ENCODE results near the gene SLC8A1.

SLC8A1 gene

DNA sequence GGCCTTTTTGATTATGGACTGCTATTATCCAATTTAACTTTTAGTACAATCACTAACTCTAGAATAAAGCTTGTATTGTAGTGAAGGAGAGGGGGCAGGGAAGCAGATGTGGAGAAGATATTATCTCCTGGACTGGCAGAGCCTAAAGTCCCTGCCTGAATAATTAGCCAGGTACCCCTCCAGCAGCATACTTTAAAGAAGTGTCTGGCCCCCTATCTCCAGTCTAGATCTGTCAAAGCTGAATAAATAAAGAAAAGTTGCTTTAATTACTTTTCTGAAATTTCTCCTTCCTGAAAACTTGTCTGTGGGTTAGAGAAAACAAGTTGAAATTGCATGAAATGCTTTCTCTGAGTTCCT lies 258.2 kb downstream of the SLC8A1 start:
- DNase-seq (ENCODE audit: low read depth in 2 of 2), result no peak

DNA sequence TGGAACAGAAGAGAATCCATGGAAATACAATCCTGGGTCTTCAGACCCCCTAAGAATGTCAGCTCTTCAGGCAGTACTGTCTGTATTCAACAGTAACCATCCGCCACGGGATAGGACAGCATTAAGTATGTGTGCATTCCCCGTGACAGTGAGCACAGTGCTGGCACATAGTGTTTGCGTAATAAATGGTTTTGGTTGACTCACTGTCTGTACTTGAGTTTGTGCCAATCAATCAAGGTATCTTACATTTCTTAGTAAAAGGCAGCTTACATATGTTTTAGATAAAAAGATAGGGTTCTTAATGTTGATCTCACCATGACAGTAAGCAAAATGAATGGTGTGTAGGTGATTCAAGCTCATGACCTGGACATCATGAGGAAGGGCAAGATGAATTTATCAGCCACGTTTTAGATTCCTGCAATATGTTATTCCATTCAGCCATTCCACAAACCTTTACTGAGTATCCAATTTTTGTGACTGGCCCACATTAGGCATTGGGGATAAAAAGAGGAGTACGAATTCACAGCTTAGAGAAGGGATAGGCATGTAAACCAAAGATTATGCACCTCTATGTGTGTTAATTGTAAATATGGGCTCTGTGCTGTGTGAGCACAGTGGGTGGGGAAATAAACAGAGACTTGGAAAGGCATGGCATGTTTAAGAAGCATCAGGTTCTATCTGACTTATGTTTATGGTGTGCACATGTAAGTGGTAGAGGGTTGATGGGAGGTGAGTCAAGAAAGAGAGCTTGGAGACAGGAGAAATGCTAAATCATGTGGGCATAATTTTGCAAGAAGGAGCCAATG lies 258.8 kb downstream of the SLC8A1 start:
- DNase-seq (ENCODE audit: low read depth in 2 of 2), result no peak

GRCh38 chr2:40190457-40190856 lies 261.4 kb downstream of the SLC8A1 start:
- DNase-seq (ENCODE audit: low read depth in 2 of 2), result no peak

- DNase-seq (ENCODE audit: low read depth in 2 of 2), result no peak
These were observed 262.0 kb downstream of the SLC8A1 start for GRCh38 chr2:40189881-40190280.

DNA sequence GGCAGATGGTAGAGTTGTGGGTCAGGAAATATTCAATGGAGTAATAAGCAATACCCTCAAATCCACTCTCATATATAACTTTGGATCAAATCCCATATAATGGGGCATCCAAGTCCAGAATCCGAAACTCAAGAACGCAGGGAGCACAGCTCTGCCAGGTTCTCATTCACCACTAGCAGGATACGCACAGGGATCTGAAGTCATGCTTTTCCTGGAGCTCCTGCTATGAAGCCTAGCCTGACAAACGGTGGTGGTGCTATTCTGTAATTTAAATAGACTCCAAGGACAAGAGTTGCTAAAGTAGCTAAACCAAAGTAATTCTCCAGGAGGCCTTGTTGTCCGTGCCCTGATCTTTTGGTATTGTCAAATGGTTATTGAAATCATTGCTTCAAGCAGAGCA lies 264.8 kb downstream of the SLC8A1 start:
- DNase-seq (ENCODE audit: low read depth in 2 of 2), result no peak

- DNase-seq (ENCODE audit: low read depth in 2 of 2), result no peak
These were observed 267.3 kb downstream of the SLC8A1 start for GRCh38 chr2:40184551-40184950.

DNA sequence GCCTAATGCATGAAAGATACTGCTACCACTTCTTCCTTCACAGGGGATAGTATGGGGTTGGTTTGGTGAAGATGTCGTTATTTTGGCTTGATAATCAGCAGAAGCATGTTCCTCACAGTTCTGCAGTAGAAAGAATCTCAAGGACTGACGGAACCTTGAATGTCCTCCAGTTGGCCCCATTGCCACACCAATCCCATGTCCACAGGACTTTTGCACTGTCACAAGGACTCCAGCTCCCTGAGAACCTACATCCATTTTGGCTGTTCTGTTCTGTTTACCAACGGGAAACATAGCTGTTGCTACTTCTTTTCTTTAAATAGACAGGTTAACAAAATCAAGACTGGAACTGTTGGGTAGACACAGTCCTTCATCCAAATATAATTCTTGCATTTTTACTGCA lies 270.0 kb downstream of the SLC8A1 start:
- DNase-seq (ENCODE audit: low read depth in 2 of 2), result no peak

GRCh38 chr2:40179801-40180200 lies 272.1 kb downstream of the SLC8A1 start:
- DNase-seq (ENCODE audit: low read depth in 2 of 2), result no peak

GRCh38 chr2:40178971-40179370 lies 272.9 kb downstream of the SLC8A1 start:
- DNase-seq (ENCODE audit: low read depth in 2 of 2), result no peak

DNA sequence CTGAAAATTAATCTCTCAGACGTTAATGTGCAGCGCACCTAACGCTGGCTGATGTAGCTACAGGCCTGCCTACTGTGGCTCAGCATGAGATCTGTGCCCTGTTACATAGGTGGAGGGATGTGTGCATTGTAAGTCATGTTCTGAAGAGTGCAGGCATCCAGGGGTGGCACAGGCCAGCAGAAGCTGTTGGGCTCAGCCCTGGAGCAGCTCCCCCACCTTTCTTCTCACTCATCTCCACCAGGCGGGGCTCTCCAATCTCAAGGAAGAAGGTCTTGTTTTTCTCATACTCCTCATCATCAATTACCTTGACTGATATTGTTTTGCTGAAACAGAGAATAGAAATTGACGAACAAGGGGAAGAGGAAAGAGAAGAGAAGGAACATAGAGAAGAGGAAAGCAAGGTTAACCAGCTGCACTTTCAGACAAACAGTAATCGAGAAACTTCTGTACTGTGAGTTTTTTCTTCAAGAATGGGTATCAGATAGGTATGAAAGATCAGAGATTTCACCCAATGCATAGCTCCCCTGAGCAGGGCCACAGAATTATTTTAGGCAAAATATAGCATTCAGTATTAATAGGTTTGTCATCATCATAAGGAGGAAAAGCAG lies 273.6 kb downstream of the SLC8A1 start:
- no peak for DNase-seq (ENCODE audit: low read depth in 2 of 2)

DNA sequence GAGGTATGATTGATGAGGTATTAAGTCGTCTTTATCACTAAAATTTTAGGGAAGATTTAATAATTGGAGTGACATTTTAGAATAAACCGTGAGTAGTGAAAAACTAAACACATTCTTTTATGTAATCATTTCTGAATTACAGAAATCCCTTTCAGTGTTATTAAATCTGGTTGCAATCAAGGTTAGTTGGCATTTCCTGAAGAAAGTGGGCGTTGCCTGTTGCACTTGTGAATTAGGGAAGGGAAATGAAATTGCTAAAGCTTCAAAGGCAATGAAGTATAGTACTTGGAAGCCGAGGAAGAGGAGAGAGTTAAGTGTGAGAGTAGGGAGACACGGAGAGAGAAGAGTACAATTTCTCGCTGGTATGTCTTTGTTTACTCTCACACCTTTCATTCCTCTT lies 274.5 kb downstream of the SLC8A1 start:
- DNase-seq (ENCODE audit: low read depth in 2 of 2), result no peak

DNA sequence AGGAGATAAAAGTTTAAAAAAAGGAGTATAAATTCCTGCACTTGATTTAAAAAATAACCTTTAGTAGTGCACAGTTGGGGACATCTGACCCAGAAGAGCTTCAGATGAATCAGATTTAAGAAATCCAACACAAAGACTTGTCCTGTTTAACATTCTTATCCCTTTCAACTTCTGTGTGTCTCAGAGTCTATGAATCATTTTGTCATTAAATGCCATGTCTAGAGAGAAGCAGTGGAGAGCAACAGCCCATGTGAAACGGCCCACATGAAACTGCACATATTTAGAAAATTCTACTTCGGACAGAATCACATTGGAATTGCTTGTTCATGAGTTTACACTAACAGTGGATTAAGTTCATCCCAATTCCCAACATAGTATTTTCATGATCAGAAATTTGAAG lies 278.6 kb downstream of the SLC8A1 start:
- DNase-seq (ENCODE audit: low read depth in 2 of 2), result no peak

GRCh38 chr2:40169856-40170255 lies 282.0 kb downstream of the SLC8A1 start:
- DNase-seq (ENCODE audit: low read depth in 2 of 2), result no peak

- DNase-seq (ENCODE audit: low read depth in 2 of 2), result no peak
These were observed 282.5 kb downstream of the SLC8A1 start for GRCh38 chr2:40169430-40169829.

- no peak for DNase-seq (ENCODE audit: low read depth in 2 of 2)
These were observed 283.3 kb downstream of the SLC8A1 start for GRCh38 chr2:40168546-40168945.

DNA sequence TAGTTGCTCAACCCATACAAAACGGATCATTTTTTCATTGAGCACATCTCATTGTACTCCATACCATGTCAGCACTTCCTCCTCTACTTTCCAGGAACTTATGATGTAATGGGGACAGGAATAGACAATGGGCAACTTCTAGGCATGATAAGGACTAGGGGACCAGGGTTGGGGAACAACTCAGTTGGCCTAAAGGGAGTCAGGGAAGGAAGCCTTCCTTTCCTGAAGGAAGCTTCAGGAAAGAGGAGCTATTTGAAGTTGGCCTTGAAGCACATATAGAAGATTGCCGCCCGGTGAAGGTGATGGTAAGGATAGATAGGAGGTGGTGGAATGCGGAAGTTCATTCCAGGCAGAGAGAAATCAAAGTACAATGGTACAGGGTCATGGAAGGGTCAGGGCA lies 283.9 kb downstream of the SLC8A1 start:
- no peak for DNase-seq (ENCODE audit: low read depth in 2 of 2)

DNA sequence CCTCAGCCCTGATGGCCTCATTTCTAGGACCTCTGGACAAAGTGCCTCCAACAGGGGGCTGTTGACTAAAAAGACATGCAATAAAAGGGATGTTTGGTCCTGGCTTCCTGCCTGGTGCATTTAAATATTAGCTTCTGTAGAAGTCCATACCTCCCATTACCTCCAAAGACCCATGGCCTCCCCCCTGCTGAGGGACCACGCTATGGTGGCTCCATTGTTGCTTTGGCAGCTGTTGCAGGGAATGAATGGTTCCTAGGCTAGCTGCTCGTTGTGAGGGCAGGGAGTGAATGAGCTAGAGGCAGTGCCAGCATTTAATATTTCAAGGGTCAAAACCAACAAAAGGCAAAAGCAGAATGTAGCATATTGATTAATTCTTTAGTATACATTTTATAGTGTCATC lies 285.9 kb downstream of the SLC8A1 start:
- no peak for DNase-seq (ENCODE audit: low read depth in 2 of 2)

DNA sequence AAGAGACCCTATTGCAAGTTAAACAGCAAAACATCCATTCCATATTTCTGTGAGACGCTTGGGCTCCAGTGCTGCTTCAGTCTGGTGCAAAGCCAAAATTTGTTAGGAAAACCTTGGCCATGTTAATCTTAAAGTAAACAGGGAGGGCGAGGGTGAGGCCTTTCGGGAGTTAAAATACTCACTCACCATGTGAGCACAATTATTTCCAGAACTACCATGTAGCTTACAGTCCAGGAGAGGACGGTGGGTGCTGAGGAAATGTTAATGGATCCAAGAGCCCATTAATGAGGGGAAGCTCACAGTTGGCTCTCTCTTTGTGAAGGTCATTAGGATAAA lies 286.4 kb downstream of the SLC8A1 start:
- no peak for DNase-seq (ENCODE audit: low read depth in 2 of 2)

GRCh38 chr2:40164736-40165508 lies 287.0 kb downstream of the SLC8A1 start:
- no peak for DNase-seq (ENCODE audit: low read depth in 2 of 2)

DNA sequence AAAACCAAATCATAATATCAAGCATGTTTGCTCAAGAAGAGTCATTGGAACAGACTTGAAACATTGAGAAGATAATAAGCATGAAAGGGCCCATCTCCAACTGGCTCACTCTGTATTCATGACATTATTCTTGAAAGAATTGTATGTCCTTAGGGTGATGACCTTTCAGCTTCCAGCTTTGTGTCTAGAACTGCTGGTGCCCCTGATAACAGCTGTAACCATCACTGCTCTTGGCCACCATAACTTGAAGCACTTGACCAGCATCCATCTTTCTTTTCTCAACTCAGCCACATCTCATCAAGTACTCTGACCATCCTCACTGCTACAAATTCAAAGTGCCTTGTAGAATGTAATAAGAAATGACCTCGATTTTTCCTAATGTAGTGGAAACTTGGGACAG lies 289.9 kb downstream of the SLC8A1 start:
- DNase-seq (ENCODE audit: low read depth in 2 of 2), result no peak

GRCh38 chr2:40160751-40161218 lies 291.1 kb downstream of the SLC8A1 start:
- DNase-seq (ENCODE audit: low read depth in 2 of 2), result no peak

GRCh38 chr2:40159333-40159732 lies 292.6 kb downstream of the SLC8A1 start:
- no peak for DNase-seq (ENCODE audit: low read depth in 2 of 2)

DNA sequence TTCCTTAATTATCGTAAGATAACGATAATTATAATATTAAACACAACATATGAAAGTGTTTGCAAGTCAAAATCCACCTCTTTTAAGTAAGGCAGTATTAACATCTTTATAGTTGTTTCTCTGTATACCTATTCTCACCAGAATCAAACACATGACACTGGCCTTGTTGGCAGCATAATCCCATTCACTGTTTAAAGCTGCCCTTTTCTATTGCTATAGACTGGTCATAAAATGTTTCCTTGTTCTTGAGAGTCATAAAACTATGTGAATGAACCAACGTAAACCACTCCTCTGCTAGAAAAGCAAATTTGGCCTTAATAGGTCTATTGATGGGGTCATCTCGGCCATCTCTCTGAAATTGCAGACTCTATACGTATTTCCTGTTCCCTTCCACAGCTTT lies 293.1 kb downstream of the SLC8A1 start:
- DNase-seq (ENCODE audit: low read depth in 2 of 2), result no peak

Data from stimulated activated CD8-positive, alpha-beta memory T cell treated with anti-CD3 and anti-CD28 coated beads, Interleukin-15, amount 100 ng/mL, for 4 hours (primary cell).